Hematopoietic multipotent progenitor cell treated with erythropoietin and hydrocortisone succinate and interleukin-3 and kit ligand, for 6 days (in vitro differentiated cells): ENCODE data around the gene ZBTB20.
A peak's percentile ranks its signal among the peaks of the same experiment; 100 is the strongest.
"Not testable (repeated sequence)": the region's sequence is repeated elsewhere in the genome, so short reads cannot be mapped to it uniquely, and the experiment has no call there.

Source experiments
- DNase-seq: peaks from one replicate; pipeline ENCODE4 v3.0.0-alpha.2; 2015

The ZBTB20 gene

GRCh38 chr3:115146418-115147328 is at the start of gene ZBTB20:
Gene ZBTB20, minus strand, starts transcription at chr3:115147288.
- DNase-seq = peak; percentile 80

- DNase-seq = no peak
These were observed 47.4 kb upstream of the ZBTB20 start for GRCh38 chr3:115194476-115194875.

- no peak for DNase-seq
These were observed 43.7 kb upstream of the ZBTB20 start for GRCh38 chr3:115190747-115191146.

GRCh38 chr3:115187149-115187757 is 40.2 kb upstream of the ZBTB20 start:
- DNase-seq = peak; percentile 9

GRCh38 chr3:115186351-115187148 is 39.5 kb upstream of the ZBTB20 start:
- DNase-seq = no peak

GRCh38 chr3:115184859-115185572 is 37.9 kb upstream of the ZBTB20 start:
- DNase-seq = not testable (repeated sequence)

GRCh38 chr3:115178930-115179329 is 31.8 kb upstream of the ZBTB20 start:
- DNase-seq = not testable (repeated sequence)

GRCh38 chr3:115169808-115170207 is 22.7 kb upstream of the ZBTB20 start:
- DNase-seq = peak; percentile 42

GRCh38 chr3:115165701-115166100 is 18.6 kb upstream of the ZBTB20 start:
- DNase-seq = no peak

GRCh38 chr3:115165266-115165665 is 18.2 kb upstream of the ZBTB20 start:
- no peak for DNase-seq

- no peak for DNase-seq
These were observed 17.5 kb upstream of the ZBTB20 start for GRCh38 chr3:115164374-115165221.

- peak; percentile 56 for DNase-seq
These were observed 15.7 kb upstream of the ZBTB20 start for GRCh38 chr3:115162759-115163158.

- DNase-seq = no peak
These were observed 14.8 kb upstream of the ZBTB20 start for GRCh38 chr3:115161866-115162265.

- no peak for DNase-seq
These were observed 14.2 kb upstream of the ZBTB20 start for GRCh38 chr3:115161168-115161834.

- DNase-seq = no peak
These were observed 13.2 kb upstream of the ZBTB20 start for GRCh38 chr3:115160295-115160694.

- no peak for DNase-seq
These were observed 9.1 kb upstream of the ZBTB20 start for GRCh38 chr3:115156046-115156654.

- DNase-seq = no peak
These were observed 7.5 kb upstream of the ZBTB20 start for GRCh38 chr3:115154611-115155010.

GRCh38 chr3:115151921-115152320 is 4.8 kb upstream of the ZBTB20 start:
- DNase-seq = no peak

- DNase-seq = no peak
These were observed 1.2 kb upstream of the ZBTB20 start for GRCh38 chr3:115148142-115148790.
